ENCODE measurements around the gene PER3.

DNA sequence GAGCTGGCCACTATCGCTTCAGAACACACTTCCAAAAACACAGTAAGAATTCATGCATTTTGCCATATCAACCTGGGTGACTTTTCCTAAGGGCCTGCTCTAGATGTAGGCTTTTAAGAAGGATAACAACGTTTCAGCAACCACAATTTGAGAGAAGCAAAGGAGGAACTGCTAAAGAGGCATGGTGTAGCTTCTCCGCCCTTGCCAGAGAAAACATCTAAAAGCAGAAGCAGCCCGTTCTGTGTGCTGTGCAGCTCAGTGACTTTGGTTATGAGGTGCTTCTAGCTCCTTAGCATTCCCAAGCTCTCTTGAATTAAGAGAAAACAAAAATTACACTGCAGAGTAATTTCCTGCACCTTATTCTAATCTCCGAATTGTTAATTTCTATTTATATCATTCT lies 2.7 kb downstream of the PER3 start:
- TF ChIP-seq, protein P1, sequence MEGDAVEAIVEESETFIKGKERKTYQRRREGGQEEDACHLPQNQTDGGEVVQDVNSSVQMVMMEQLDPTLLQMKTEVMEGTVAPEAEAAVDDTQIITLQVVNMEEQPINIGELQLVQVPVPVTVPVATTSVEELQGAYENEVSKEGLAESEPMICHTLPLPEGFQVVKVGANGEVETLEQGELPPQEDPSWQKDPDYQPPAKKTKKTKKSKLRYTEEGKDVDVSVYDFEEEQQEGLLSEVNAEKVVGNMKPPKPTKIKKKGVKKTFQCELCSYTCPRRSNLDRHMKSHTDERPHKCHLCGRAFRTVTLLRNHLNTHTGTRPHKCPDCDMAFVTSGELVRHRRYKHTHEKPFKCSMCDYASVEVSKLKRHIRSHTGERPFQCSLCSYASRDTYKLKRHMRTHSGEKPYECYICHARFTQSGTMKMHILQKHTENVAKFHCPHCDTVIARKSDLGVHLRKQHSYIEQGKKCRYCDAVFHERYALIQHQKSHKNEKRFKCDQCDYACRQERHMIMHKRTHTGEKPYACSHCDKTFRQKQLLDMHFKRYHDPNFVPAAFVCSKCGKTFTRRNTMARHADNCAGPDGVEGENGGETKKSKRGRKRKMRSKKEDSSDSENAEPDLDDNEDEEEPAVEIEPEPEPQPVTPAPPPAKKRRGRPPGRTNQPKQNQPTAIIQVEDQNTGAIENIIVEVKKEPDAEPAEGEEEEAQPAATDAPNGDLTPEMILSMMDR (IDR thresholded peaks at IDR 0.05; ENCODE audit: control extremely low read depth in 1 of 3, insufficient read depth in 1 of 3, low read depth in 1 of 3, low read length in 3 of 3), result no peak
- TF ChIP-seq POLR2AphosphoS5 (IDR thresholded peaks at IDR 0.05; ENCODE audit: low read depth, low read length) (no peak), POLR2A (IDR thresholded peaks at IDR 0.05; ENCODE audit: control extremely low read depth in 1 of 2, low read depth in 2 of 2, low read length in 2 of 2) (no peak), CHD1 (IDR thresholded peaks at IDR 0.05; ENCODE audit: low read depth, low read length) (no peak), CBX5 (IDR thresholded peaks at IDR 0.05; ENCODE audit: low read depth, low read length) (no peak), HDAC6 (IDR thresholded peaks at IDR 0.05; ENCODE audit: low read depth, low read length) (no peak), GABPA (IDR thresholded peaks at IDR 0.05; ENCODE audit: borderline replicate concordance, insufficient read depth, low read length) (no peak), TEAD4 (IDR thresholded peaks at IDR 0.05; ENCODE audit: low read depth, low read length) (no peak), HDAC2 (IDR thresholded peaks at IDR 0.05; ENCODE audit: borderline replicate concordance in 1 of 2, low read depth in 2 of 2, low read length in 2 of 2) (no peak), RNF2 (IDR thresholded peaks at IDR 0.05; ENCODE audit: borderline replicate concordance, low read depth, low read length, missing control alignments, poor library complexity, severe bottlenecking) (no peak), RAD21 (IDR thresholded peaks at IDR 0.05 in 1 of 2, conservative IDR thresholded peaks at IDR 0.05 in 1 of 2; ENCODE audit: low read depth in 2 of 2, low read length in 2 of 2) (no peak), SP2 (IDR thresholded peaks at IDR 0.05; ENCODE audit: low read length) (no peak), CREB1 (IDR thresholded peaks at IDR 0.05) (no peak)
- TF ChIP-seq, protein P2, sequence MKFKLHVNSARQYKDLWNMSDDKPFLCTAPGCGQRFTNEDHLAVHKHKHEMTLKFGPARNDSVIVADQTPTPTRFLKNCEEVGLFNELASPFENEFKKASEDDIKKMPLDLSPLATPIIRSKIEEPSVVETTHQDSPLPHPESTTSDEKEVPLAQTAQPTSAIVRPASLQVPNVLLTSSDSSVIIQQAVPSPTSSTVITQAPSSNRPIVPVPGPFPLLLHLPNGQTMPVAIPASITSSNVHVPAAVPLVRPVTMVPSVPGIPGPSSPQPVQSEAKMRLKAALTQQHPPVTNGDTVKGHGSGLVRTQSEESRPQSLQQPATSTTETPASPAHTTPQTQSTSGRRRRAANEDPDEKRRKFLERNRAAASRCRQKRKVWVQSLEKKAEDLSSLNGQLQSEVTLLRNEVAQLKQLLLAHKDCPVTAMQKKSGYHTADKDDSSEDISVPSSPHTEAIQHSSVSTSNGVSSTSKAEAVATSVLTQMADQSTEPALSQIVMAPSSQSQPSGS (IDR thresholded peaks at IDR 0.05; ENCODE audit: low read length), result no peak

All from H1 (cell line).